Measurements from ENCODE around the gene METTL24. TPM values are rescaled to one million over a fixed set of nuclear protein-coding genes. Genes with fewer than 3 reads are reported as not detected.
"Not testable (repeated sequence)": the region's sequence is repeated elsewhere in the genome, so short reads cannot be mapped to it uniquely, and the experiment has no call there.

Gene METTL24
- total RNA-seq, 1 donor from 2014 or later = 1.6 TPM

DNA sequence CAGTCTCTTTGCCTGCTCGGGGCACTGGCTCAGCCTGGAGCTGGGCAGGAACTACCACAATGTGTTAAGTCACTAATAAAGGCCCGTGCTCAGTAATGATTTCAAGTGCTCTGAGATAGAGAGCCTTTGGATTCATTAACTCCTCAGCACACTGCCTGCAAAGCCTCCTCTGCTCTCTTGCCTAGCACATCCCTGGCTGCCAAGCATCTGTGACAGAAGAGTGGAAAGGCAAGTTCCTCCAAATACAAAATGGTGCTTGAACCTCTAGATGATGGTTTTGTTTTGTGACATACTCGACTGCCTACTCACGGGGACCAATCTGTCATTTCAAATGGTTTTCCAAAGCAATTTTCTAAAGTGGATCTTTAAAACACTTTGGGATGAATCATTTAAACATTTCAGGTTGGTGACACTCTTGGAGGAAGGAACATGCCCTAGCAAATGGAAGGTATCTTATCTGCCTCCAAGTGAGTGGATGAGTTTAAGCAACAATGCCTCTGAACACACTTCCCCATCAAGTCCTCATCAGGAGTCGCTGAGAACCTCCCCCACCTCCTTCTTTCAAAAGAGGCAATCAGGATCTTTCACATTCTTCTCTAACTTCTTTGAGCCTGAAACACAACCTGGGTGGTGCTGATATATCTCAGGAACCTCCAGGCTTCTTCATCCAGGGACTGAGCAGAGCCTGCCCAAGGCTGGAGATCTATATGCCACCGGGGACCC lies 35.8 kb downstream of the METTL24 start:
- ATAC-seq (no peak), DNase-seq (no peak)
- intact Hi-C loops (cut with micrococcal nuclease) = no loop called here

- intact Hi-C loops (cut with micrococcal nuclease) = no loop called here
- no peak for ATAC-seq
- no peak for DNase-seq
Measured at GRCh38 chr6:110320307-110320706, 37.8 kb downstream of the METTL24 start.

GRCh38 chr6:110319843-110320242 lies 38.3 kb downstream of the METTL24 start:
- no peak for DNase-seq
- intact Hi-C loops (cut with micrococcal nuclease) = no loop called here
- ATAC-seq = no peak

DNA sequence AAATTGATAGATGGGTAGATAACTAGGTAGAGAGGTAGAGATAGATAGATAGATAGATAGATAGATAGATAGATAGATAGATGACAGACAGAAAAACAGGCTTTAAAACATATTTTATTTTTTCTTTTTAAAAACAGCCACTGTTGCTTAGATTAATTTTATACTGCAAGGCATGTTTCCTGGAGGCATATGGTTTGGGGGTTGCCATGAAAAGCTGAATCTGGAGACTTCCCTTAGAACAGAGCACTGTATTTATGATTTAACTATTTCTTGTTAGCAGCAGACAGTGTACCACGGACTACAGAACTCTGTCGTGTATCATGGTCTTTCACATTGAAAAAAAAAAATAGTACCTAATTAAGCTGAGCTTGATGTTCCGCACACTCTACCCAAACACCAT lies 38.8 kb downstream of the METTL24 start:
- DNase-seq = no peak
- ATAC-seq = no peak
- intact Hi-C loops (cut with micrococcal nuclease) = no loop called here

- ATAC-seq (no peak), DNase-seq (no peak)
- intact Hi-C loops (cut with micrococcal nuclease) = no loop called here
Measured at GRCh38 chr6:110318971-110319370, 39.2 kb downstream of the METTL24 start.

DNA sequence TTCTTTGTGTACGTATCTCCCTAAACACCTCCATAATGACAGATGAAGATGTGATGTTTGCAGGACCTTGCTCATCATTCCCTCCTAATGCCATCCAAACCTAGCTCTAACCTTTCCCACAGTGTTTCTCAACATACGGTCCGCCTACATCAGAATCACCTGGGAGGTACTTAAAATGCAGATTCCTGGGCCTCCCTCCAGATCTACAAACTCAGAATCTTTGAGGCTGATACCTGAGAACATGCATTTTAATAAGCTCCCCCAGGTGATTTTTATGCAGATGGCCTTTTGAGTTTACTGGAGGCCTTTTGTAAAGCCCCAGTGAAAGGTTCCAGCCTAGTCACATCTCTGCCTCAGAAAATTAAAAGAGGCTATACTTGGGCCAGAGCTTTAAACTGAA lies 40.5 kb downstream of the METTL24 start:
- intact Hi-C loops (cut with micrococcal nuclease) = no loop called here
- no peak for DNase-seq
- ATAC-seq = no peak

DNA sequence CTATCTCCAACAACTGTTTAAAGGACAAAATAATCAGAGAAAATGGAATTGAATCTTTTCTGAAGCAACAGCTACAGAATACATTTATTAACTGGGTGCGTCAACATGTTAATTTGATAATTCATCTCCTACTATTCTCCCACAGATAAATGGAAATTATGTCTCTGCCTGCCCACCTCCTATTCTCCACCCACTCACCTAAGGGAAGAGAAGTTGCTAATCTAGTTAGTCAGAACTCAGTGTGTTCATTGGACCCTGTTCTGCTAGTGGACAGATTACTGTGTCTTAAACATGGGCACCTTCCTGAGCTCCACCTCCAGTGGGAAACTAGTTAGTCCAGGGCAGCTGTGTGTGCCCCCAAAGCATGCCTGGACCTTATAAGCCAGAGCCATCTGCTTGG lies 41.0 kb downstream of the METTL24 start:
- no peak for DNase-seq
- no peak for ATAC-seq
- intact Hi-C loops (cut with micrococcal nuclease) = no loop called here

GRCh38 chr6:110315869-110316398 lies 42.2 kb downstream of the METTL24 start:
- DNase-seq (no peak), ATAC-seq (no peak)
- intact Hi-C loops (cut with micrococcal nuclease) = no loop called here

DNA sequence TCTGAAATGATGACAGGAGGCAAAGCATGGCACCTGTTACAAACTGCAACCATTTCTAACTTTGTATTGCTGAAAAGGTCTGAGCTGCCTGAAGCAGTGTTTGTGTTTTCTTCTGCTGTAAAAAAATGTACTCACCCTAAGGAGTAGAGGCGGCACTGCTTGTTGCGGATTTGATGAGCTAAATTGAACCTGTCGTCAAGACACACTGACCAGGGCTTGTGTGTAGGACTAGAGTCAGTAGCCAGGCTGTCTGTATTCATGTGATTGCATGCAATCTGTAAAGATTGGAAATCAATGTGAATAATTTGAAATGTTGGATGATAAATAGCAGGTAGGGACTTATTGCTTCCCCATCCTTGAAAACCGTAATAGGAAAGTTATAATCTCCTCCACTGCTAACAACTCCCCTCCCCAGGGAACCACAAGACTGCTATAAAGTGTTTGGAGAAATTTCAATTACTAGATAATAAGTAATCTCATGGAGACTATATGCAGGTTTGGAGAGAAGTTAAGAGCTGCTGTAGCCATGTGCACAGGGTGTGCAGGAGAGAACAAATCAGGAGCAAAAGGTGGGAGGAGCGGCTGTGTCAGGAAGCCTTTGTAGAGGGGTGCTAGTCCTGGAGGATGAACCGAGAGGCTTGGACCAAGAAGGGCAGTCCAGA lies 42.8 kb downstream of the METTL24 start:
- ATAC-seq (no peak), DNase-seq (no peak)
- intact Hi-C loops (cut with micrococcal nuclease) = no loop called here

DNA sequence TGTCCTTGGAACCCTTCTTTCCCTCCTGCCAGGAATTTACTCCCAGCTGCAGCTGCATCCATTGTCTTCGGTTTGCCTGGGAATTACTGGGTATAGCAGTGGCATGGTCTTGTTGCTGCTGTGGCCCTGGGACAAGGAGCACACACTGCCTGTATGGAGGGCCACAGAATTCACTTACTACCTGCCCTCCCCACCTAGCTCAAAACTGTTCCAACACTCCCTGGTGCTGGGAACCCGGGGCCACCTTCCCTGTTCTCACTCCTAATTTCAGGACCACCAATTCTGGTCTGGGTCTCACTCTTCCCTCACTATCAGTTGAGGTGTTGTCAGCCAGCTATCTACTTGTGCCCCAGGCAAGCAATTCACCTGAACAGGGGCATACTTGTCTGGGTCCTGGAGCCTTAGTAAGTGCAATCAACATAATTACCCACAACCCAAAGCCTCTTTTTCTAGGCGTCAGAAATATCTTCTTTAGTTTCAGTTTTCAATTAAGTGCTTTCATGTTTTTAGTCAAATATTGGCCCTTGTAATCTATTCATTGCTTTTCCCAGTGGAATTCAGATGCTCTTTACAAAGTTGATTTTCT lies 47.2 kb downstream of the METTL24 start:
- ATAC-seq (no peak), DNase-seq (no peak)
- intact Hi-C loops (cut with micrococcal nuclease) = no loop called here

- DNase-seq; ATAC-seq; intact Hi-C loops (cut with micrococcal nuclease): not testable (repeated sequence)
Measured at GRCh38 chr6:110309432-110309831, 48.7 kb downstream of the METTL24 start.

DNA sequence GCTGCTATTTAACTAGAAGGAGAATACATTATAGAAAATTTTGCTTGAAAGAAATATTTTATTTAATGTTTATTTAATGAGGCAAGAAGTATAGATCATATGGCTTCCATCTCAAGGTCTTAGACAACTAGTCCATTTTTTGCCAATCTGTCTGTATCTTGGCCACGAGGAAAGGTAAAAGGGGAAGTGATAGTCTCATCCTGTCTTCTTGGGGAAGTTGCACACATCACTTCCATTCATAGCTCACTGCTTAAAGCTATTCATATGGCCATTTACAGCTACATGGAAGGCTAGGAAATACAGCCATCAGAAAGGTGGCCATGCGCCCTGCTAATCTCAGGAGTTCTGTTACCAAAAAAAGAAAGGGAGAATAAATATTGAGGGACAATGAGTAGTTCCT lies 50.8 kb downstream of the METTL24 start:
- intact Hi-C loops (cut with micrococcal nuclease) = no loop called here
- DNase-seq (no peak), ATAC-seq (no peak)

DNA sequence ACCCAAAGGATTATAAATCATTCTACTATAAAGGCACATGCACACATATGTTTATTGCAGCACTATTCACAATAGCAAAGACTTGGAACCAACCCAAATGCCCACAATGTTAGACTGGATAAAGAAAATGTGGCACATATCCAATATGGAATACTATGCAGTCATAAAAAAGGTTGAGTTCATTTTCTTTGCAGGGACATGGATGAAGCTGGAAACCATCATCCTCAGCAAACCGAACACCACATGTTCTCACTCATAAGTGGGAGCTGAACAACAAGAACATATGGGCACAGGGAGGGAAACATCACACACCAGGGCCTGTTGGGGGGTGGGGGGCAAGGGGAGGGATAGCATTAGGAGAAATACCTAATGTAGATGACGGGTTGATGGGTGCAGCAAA lies 52.3 kb downstream of the METTL24 start:
- DNase-seq; ATAC-seq; intact Hi-C loops (cut with micrococcal nuclease): not testable (repeated sequence)

DNA sequence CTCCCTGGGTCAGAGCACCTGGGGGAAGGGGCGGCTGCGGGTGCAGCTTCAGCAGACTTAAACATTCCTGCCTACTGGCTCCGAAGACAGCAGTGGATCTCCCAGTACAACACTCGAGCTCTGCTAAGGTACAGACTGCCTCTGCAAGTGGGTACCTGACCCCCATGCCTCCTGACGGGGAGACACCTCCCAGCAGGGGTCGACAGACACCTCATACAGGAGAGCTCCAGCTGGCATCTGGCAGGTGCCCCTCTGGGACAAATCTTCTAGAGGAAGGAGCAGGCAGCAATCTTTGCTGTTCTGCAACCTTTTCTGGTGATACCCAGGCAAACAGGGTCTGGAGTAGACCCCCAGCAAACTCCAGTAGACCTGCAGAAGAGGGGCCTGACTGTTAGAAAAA lies 54.5 kb downstream of the METTL24 start:
- ATAC-seq; DNase-seq; intact Hi-C loops (cut with micrococcal nuclease): not testable (repeated sequence)

- ATAC-seq = no peak
- no peak for DNase-seq
- intact Hi-C loops (cut with micrococcal nuclease) = no loop called here
Measured at GRCh38 chr6:110298916-110299315, 59.2 kb downstream of the METTL24 start.

DNA sequence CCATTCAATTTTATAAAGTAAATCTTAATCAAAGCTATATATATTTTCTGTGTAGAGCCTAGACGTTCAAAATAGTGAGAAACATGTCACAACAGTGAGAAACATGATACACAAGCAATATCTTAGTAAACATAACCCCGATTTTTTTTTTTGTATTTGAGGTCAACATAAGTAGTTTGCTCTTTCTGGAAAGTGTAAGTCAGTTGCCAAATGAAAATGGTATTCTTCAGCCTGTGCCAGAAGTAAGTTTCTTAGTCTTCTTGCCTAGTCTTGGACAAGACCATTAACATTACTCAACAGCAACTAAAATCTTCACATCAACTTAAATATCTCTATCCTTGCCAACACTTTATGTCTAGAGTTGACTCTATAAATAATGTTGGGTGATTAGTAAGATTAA lies 59.7 kb downstream of the METTL24 start:
- ATAC-seq (no peak), DNase-seq (no peak)
- intact Hi-C loops (cut with micrococcal nuclease) = no loop called here

GRCh38 chr6:110296241-110297025 lies 61.7 kb downstream of the METTL24 start:
- ATAC-seq (no peak), DNase-seq (no peak)
- intact Hi-C loops (cut with micrococcal nuclease) = no loop called here

DNA sequence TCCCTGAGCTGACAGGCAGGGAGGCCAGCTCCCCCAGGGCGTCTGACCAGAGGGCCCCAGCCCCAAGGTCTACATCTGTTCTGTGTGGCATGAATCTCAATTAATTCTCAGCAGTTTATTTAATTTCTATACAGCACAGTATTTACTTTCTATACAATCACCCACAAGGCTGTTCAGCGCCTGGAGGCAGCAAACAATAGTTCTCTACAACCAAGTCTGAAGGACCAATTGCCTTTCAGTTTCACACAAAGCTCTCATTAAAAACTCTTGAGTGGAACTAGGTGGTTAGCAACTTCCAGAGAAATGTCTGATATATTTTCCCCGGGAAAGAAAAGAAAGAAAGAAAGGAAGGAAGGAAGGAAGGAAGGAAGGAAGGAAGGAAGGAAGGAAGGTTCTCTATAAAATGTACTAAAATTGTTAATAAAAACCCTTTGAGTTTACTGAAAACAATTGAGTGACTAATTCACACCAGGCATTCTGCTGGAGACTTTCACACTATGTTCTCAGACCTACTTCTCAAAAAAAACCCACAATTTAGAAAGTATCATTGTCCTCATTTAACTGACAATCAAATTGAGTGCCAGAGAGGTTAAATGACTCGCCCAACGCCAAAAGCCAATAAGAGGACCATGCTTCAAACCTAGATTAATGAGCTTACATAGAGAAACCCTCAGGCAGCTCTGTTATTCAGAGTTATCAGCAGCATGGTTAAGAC lies 62.5 kb downstream of the METTL24 start:
- DNase-seq (no peak), ATAC-seq (no peak)
- intact Hi-C loops (cut with micrococcal nuclease) = no loop called here

All from left ventricle myocardium superior (tissue), 1 donor.